Sigmoid colon (tissue), 7 donors: ENCODE results near the gene PEX5L. TPM values are rescaled to one million over a fixed set of nuclear protein-coding genes. Genes with fewer than 3 reads are reported as not detected.

Source experiments
- DNase-seq: peaks from one replicate; pipeline ENCODE4 v3.0.0-alpha.2; 2019
- H3K27ac ChIP-seq, 4 donors: fragments of 200-600 bp; sonication (generic); one replicate each; pipeline ENCODE4 v1.5.1; 2016 to 2019; ENCODE audit warnings: mild to moderate bottlenecking in 1 of 4
- H3K27me3 ChIP-seq, 3 donors: fragments of 200-600 bp; sonication (generic); one replicate each; pipeline ENCODE4 v1.5.1; 2019; ENCODE audit warnings: mild to moderate bottlenecking in 1 of 3
- H3K36me3 ChIP-seq, 4 donors: fragments of 200-600 bp; sonication (generic); one replicate each; pipeline ENCODE4 v1.5.1; 2016 to 2019
- H3K4me1 ChIP-seq, 4 donors: fragments of 200-600 bp; sonication (generic); one replicate each; pipeline ENCODE4 v1.5.1; 2017 to 2019
- H3K4me3 ChIP-seq, 4 donors: fragments of 200-600 bp; sonication (generic); one replicate each; pipeline ENCODE4 v1.5.1; 2017 to 2019; ENCODE audit warnings: mild to moderate bottlenecking in 2 of 4, moderate library complexity in 1 of 4
- H3K9me3 ChIP-seq, 4 donors: fragments of 200-600 bp in 3 of 4; sonication (generic) in 3 of 4; one replicate each; pipeline versions ENCODE4 v1.5.1 to v1.6.1; 2013 to 2019
- EP300 ChIP-seq, 4 donors: sonication (generic); formaldehyde crosslinking; IDR thresholded peaks; one replicate each; pipeline ENCODE4 v1.6.1; 2017; ENCODE audit warnings: antibody characterized with exemption in 4 of 4
- POLR2A ChIP-seq, 2 donors: fragments of 450-650 bp; IDR thresholded peaks; one replicate each; pipeline ENCODE4 v1.6.1; 2016; ENCODE audit warnings: antibody characterized with exemption in 2 of 2, mild to moderate bottlenecking in 2 of 2, moderate library complexity in 2 of 2
- POLR2AphosphoS5 ChIP-seq, 4 donors: sonication (generic); formaldehyde crosslinking; IDR thresholded peaks; one replicate each; pipeline ENCODE4 v1.6.1; 2017; ENCODE audit warnings: antibody characterized with exemption in 4 of 4
- WGBS, 2 donors: extraction: QIAGEN DNeasy Blood & Tissue Kit; methylation state at CpG; one replicate each; pipeline ENCODE4 v1.1.7; 2013; 5-methylcytosine and 5-hydroxymethylcytosine counted together
- intact Hi-C: fragments of 100-400 bp; cut with DNase I; formaldehyde crosslinking; loops from one replicate; pipeline ENCODE4 v1.15.1; 2023
- polyA plus RNA-seq, 3 donors: library from polyadenylated mRNA; stranded (reverse); fragments of 200-250 nt; gene quantifications; one replicate each; pipeline ENCODE4 v1.2.3, GENCODE V29; 2013
- total RNA-seq, 4 donors: library from RNA; depleted of rRNA; stranded (reverse); fragments of >200 nt; gene quantifications; one replicate each; pipeline ENCODE4 v1.1.0, GENCODE V29; 2016
- TF ChIP-seq, protein P1 (sequence below), 4 experiments: fragments of 450-650 bp in 3 of 4; fragments of 200-600 bp in 1 of 4; IDR thresholded peaks; one replicate each; pipeline ENCODE4 v1.5.1; 2016 to 2019; ENCODE audit warnings: antibody characterized with exemption in 4 of 4, mild to moderate bottlenecking in 3 of 4, moderate library complexity in 2 of 4
- donor health status: healthy with polysubstance abuse.
- donor health status: Bipolar disorder and iron deficiency.
- donor health status: healthy.

PEX5L gene
- total and polyA plus RNA-seq, 7 donors = 0.12 to 2.4 (median 0.32) TPM; not detected in 3

DNA sequence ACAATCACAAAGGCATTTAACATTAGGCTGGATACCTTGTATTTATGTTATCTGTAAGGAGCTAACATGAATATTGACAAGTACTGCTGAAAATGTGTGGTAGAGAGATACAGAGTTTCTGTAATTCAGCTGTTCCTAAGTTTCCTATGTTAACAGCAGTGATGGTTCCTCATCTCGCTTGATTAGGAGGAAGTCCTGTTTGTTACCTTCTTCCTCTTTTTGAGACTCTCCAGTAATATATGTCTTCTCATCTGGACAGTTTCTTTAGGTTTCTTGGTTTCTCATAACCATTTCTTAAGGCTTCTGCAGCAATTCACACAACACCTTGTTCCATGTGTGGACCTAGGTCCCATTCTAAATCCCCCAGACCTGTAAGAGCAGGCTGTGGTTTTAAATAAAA lies 11.4 kb upstream of the PEX5L start:
- Histone ChIP-seq H3K4me1 (no peaks in the 10 kb centered on the region), H3K4me3 (no peak overlapping the region), H3K9me3 (no peaks in the 10 kb centered on the region), H3K27ac (no peak overlapping the region), H3K27me3 (no peaks in the 10 kb centered on the region), H3K36me3 (no peaks in the 10 kb centered on the region)
- TF ChIP-seq EP300 (IDR thresholded peaks at IDR 0.05) (no peak), POLR2A (IDR thresholded peaks at IDR 0.05) (no peak), POLR2AphosphoS5 (IDR thresholded peaks at IDR 0.05) (no peak)
- TF ChIP-seq, protein P1, sequence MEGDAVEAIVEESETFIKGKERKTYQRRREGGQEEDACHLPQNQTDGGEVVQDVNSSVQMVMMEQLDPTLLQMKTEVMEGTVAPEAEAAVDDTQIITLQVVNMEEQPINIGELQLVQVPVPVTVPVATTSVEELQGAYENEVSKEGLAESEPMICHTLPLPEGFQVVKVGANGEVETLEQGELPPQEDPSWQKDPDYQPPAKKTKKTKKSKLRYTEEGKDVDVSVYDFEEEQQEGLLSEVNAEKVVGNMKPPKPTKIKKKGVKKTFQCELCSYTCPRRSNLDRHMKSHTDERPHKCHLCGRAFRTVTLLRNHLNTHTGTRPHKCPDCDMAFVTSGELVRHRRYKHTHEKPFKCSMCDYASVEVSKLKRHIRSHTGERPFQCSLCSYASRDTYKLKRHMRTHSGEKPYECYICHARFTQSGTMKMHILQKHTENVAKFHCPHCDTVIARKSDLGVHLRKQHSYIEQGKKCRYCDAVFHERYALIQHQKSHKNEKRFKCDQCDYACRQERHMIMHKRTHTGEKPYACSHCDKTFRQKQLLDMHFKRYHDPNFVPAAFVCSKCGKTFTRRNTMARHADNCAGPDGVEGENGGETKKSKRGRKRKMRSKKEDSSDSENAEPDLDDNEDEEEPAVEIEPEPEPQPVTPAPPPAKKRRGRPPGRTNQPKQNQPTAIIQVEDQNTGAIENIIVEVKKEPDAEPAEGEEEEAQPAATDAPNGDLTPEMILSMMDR (IDR thresholded peaks at IDR 0.05) = no peak
- DNase-seq = no peak
- intact Hi-C loops = no loop called here
- WGBS, 2 donors = 54 to 67% methylated on average over 1 of the region's 1 CpG

DNA sequence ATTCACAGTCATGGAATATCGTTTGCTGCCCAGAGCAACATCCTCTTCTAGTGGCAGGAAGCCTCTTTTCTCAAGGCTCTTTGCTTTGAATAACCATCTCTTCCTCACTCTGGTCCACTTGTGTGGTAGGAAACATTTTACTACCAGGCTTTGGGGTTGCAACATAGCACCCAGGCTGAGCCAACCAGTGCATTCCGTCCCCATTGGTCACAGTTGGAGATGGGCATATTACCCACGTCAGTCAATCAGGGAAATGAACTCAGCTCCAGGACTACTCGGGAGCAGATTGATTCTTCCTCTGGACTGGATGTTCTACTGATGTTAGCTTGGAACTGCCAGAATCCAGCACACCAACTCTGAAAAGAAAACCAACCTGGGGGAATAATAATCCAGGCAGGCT lies 4.2 kb upstream of the PEX5L start:
- H3K27me3 ChIP-seq = peaks cover 4 to 39% (median 20%) of the 10 kb centered on the region in 3 donors
- WGBS, 2 donors = 67 to 72% methylated on average over 4 of the region's 4 CpGs
- intact Hi-C loops = no loop called here

DNA sequence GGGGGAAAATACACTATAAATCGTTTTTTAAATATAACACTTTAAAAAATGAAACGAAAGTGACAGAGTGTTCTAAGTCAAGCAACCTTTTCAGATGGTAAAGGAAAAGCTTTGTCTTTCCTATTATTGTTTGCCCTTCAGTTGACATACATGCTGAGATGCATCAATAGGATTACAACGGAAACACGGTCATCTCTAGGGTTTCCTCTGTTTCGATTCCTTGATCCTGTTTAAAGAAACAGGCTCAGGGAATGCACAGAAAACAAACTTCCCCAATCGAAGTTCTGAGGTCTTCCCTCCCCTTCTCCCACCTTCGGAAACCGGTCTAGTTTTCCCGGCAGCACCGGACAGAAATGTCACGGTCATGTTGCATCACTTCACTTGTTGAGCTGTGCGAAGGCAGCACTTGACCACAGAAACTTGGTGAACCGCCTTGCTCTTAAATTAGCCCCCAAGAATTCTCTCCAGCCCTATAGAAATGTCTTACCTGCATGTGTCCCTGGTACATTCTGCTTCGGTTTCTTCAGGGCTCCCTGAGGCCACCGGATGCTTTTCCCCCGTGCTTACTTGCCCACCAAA lies 556 bp downstream of the PEX5L start:
- Histone ChIP-seq H3K4me1 (peaks cover 0 to 11% (median 4%) of the 10 kb centered on the region in 4 donors), H3K4me3 (peak overlapping the region in 2 of 4 donors; percentile 27 to 34), H3K9me3 (no peaks in the 10 kb centered on the region), H3K36me3 (no peaks in the 10 kb centered on the region), H3K27me3 (peaks cover 10 to 64% (median 27%) of the 10 kb centered on the region in 3 donors), H3K27ac (no peak overlapping the region)
- TF ChIP-seq EP300 (IDR thresholded peaks at IDR 0.05) = no peak
- no peak for TF ChIP-seq POLR2AphosphoS5 (IDR thresholded peaks at IDR 0.05)
- TF ChIP-seq, protein P1 (IDR thresholded peaks at IDR 0.05) = no peak
- no peak for TF ChIP-seq POLR2A (IDR thresholded peaks at IDR 0.05)
- intact Hi-C loops = no loop called here
- DNase-seq = no peak
- 2 to 15% methylated on average over 16 of the region's 16 CpGs for WGBS, 2 donors

More for the DNA sequence above, 4.2 kb upstream of the PEX5L start:
- Histone ChIP-seq H3K27ac (no peak overlapping the region), H3K4me3 (no peak overlapping the region), H3K36me3 (no peaks in the 10 kb centered on the region), H3K4me1 (peaks cover 0 to 11% (median 4%) of the 10 kb centered on the region in 4 donors), H3K9me3 (no peaks in the 10 kb centered on the region)
- no peak for DNase-seq
- TF ChIP-seq POLR2AphosphoS5 (IDR thresholded peaks at IDR 0.05) = no peak
- TF ChIP-seq POLR2A (IDR thresholded peaks at IDR 0.05) = no peak
- no peak for TF ChIP-seq EP300 (IDR thresholded peaks at IDR 0.05)
- TF ChIP-seq, protein P1 (IDR thresholded peaks at IDR 0.05) = no peak

DNA sequence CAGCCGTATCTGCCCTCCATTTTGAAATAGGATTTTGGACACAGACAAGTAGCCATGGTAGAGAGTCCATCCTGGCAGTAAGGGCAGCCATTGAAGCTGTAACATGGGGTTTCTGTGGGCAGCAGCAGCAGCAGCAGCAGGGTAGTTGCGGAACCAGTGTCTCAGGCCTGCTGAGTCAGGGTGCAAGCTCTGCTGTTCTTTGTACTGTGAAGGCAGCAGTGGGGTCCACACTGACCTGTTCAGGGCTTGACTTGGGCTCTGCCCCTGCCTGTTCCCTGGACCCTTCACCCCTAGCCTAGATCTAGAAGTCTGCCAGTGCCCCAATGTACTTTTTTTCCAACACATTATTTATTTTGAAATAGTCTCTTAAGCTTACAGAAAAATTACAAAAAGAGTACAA lies 9.7 kb downstream of the PEX5L start:
- Histone ChIP-seq H3K9me3 (no peaks in the 10 kb centered on the region), H3K4me3 (no peak overlapping the region), H3K4me1 (no peaks in the 10 kb centered on the region), H3K27me3 (peaks cover 0 to 5% (median 3%) of the 10 kb centered on the region in 3 donors), H3K27ac (no peak overlapping the region), H3K36me3 (no peaks in the 10 kb centered on the region)
- DNase-seq = no peak
- 93 to 96% methylated on average over 2 of the region's 2 CpGs for WGBS, 2 donors
- intact Hi-C loops = no loop called here
- TF ChIP-seq, protein P1 (IDR thresholded peaks at IDR 0.05) = no peak
- TF ChIP-seq POLR2A (IDR thresholded peaks at IDR 0.05) (no peak), POLR2AphosphoS5 (IDR thresholded peaks at IDR 0.05) (no peak), EP300 (IDR thresholded peaks at IDR 0.05) (no peak)

DNA sequence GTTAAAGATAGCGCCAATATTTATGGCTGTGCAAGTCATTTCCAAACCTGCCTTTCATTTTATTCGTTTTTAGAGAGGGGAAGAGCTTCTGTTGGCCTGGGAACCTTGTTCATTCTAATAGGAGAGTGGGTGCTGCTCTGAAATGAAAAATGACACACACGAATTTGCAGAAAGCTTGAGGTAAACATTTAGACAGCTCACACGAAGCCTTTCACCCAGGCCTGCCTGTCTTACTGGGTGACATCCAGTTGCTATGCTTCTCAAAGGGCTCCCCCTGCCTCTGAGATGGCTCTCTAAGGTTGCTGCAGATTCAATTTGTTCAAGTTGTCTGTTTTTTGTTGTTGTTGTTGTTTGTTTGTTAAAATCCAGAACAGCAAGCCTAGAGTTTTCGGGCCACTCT lies 18.2 kb downstream of the PEX5L start:
- no peaks in the 10 kb centered on the region for H3K4me1 ChIP-seq
- no peak for TF ChIP-seq POLR2A (IDR thresholded peaks at IDR 0.05)
- TF ChIP-seq POLR2AphosphoS5 (IDR thresholded peaks at IDR 0.05) = no peak
- TF ChIP-seq EP300 (IDR thresholded peaks at IDR 0.05) = no peak
- TF ChIP-seq, protein P1 (IDR thresholded peaks at IDR 0.05) = no peak
- no peak overlapping the region for H3K4me3 ChIP-seq
- H3K36me3 ChIP-seq = no peaks in the 10 kb centered on the region
- H3K27me3 ChIP-seq = no peaks in the 10 kb centered on the region
- 37 to 64% methylated on average over 5 of the region's 5 CpGs for WGBS, 2 donors
- H3K9me3 ChIP-seq = no peaks in the 10 kb centered on the region
- intact Hi-C loops = no loop called here
- H3K27ac ChIP-seq = no peak overlapping the region
- no peak for DNase-seq
